Transverse colon (tissue), 4 donors: Measurements from ENCODE around the gene OR2V1. TPM values are rescaled to one million over a fixed set of nuclear protein-coding genes. Genes with fewer than 3 reads are reported as not detected.

Experiments used
- DNase-seq: peaks from one replicate; pipeline ENCODE4 v3.0.0-alpha.2; 2019
- H3K27ac ChIP-seq, 4 donors: fragments of 200-600 bp; sonication (generic); 2 replicates each; pipeline ENCODE4 v1.5.1; 2016 to 2018; ENCODE audit warnings: inconsistent platforms in 4 of 4
- H3K27me3 ChIP-seq: fragments of 200-600 bp; sonication (generic); 2 replicates; pipeline ENCODE4 v1.5.1; 2017; ENCODE audit warnings: inconsistent platforms
- H3K36me3 ChIP-seq, 4 donors: fragments of 200-600 bp; sonication (generic); 2 replicates each; pipeline ENCODE4 v1.5.1; 2017 to 2019; ENCODE audit warnings: inconsistent platforms in 4 of 4
- H3K4me1 ChIP-seq, 4 donors: fragments of 200-600 bp; sonication (generic); 2 replicates each; pipeline ENCODE4 v1.5.1; 2017 to 2020; ENCODE audit warnings: inconsistent platforms in 4 of 4
- H3K4me3 ChIP-seq, 4 donors: fragments of 200-600 bp; sonication (generic); 1 replicate in 1 of 4; 2 replicates in 3 of 4; pipeline versions ENCODE4 v1.5.1 to v1.6.1; 2017 to 2019; ENCODE audit warnings: inconsistent platforms in 4 of 4
- H3K9me3 ChIP-seq, 2 donors: fragments of 200-600 bp; sonication (generic); 2 replicates each; pipeline ENCODE4 v1.5.1; 2017 to 2019; ENCODE audit warnings: inconsistent platforms in 2 of 2
- CTCF ChIP-seq, 5 experiments: fragments of 200-600 bp in 3 of 5; fragments of 450-650 bp in 2 of 5; sonication (generic) in 3 of 5; IDR thresholded peaks; 1 replicate in 2 of 5; 2 replicates in 3 of 5; pipeline ENCODE4 v1.5.1; 2016 to 2017; ENCODE audit warnings: antibody characterized with exemption in 5 of 5, inconsistent platforms in 3 of 5, mild to moderate bottlenecking in 2 of 5, moderate library complexity in 1 of 5
- EP300 ChIP-seq: sonication (generic); formaldehyde crosslinking; IDR thresholded peaks from one replicate; pipeline ENCODE4 v1.6.1; 2017; ENCODE audit warnings: antibody characterized with exemption, low read depth
- POLR2A ChIP-seq: fragments of 450-650 bp; IDR thresholded peaks from one replicate; pipeline ENCODE4 v1.6.1; 2016; ENCODE audit warnings: antibody characterized with exemption, mild to moderate bottlenecking, moderate library complexity
- POLR2AphosphoS5 ChIP-seq, 3 donors: sonication (generic); formaldehyde crosslinking; IDR thresholded peaks; one replicate each; pipeline ENCODE4 v1.6.1; 2016; ENCODE audit warnings: antibody characterized with exemption in 3 of 3
- WGBS, 2 donors: methylation state at CpG; one replicate each; pipeline ENCODE4 v1.1.5; 2018; ENCODE audit warnings: low coverage in 1 of 2; 5-methylcytosine and 5-hydroxymethylcytosine counted together
- in situ Hi-C, 4 donors: fragments of 200-750 bp; cut with MboI; loops; one replicate each; pipeline versions ENCODE4 v1.15.0 to v1.15.1; 2017; ENCODE audit warnings: low sequenced_read_pairs in 3 of 4, low pct_ligation_motif_present in 1 of 4, low pct_unique_long_range_greater_than_20kb in 1 of 4
- intact Hi-C: fragments of 100-400 bp; cut with DNase I; formaldehyde crosslinking; loops from one replicate; pipeline ENCODE4 v1.15.1; 2023; ENCODE audit warnings: low total_unique reads
- total RNA-seq, 4 donors: library from RNA; depleted of rRNA; stranded (reverse); fragments of >200 nt; gene quantifications; one replicate each; pipeline ENCODE4 v1.1.0, GENCODE V29; 2016

The OR2V1 gene
- total RNA-seq, 4 donors from 2014 or later = not detected

- peaks cover 95% of the 10 kb centered on the region for H3K27me3 ChIP-seq
Observed at GRCh38 chr5:181112476-181112875, 18.5 kb downstream of the OR2V1 start.

GRCh38 chr5:181111010-181111409 lies 20.0 kb downstream of the OR2V1 start:
- 85% methylated on average over 5 of the region's 5 CpGs; no CpG with 5 or more reads in 1 of the 2 donors for WGBS, 2 donors
- peaks cover 95% of the 10 kb centered on the region for H3K27me3 ChIP-seq
- TF ChIP-seq EP300 (no peak), POLR2AphosphoS5 (IDR thresholded peaks at IDR 0.05) (no peak), POLR2A (no peak), CTCF (IDR thresholded peaks at IDR 0.05) (no peak)
- no peak overlapping the region for H3K27ac ChIP-seq
- intact Hi-C loops = no loop called here
- H3K4me1 ChIP-seq = peaks cover 0 to 9% (median 3%) of the 10 kb centered on the region in 4 donors
- H3K4me3 ChIP-seq = no peak overlapping the region
- DNase-seq = no peak
- no peaks in the 10 kb centered on the region for H3K9me3 ChIP-seq
- in situ Hi-C loops = no loop called here
- H3K36me3 ChIP-seq = no peaks in the 10 kb centered on the region

More at GRCh38 chr5:181112476-181112875, 18.5 kb downstream of the OR2V1 start:
- DNase-seq = no peak
- WGBS, 2 donors = 66 to 91% methylated on average over 1 to 5 of the region's 5 CpGs
- Histone ChIP-seq H3K4me1 (peaks cover 0 to 9% (median 3%) of the 10 kb centered on the region in 4 donors), H3K36me3 (no peaks in the 10 kb centered on the region), H3K9me3 (no peaks in the 10 kb centered on the region), H3K27ac (no peak overlapping the region), H3K4me3 (no peak overlapping the region)
- intact Hi-C loops (no loop called here), in situ Hi-C loops (no loop called here)
- no peak for TF ChIP-seq POLR2A
- TF ChIP-seq POLR2AphosphoS5 (IDR thresholded peaks at IDR 0.05) = no peak
- no peak for TF ChIP-seq CTCF (IDR thresholded peaks at IDR 0.05)
- TF ChIP-seq EP300 = no peak

- no peak for TF ChIP-seq POLR2A
- TF ChIP-seq CTCF (IDR thresholded peaks at IDR 0.05) = no peak
- no peak for TF ChIP-seq EP300
- no peak for TF ChIP-seq POLR2AphosphoS5 (IDR thresholded peaks at IDR 0.05)
- WGBS, 2 donors = 61 to 79% methylated on average over 4 to 9 of the region's 11 CpGs
- H3K4me1 ChIP-seq = peaks cover 0 to 1% (median 0%) of the 10 kb centered on the region in 4 donors
- no peak overlapping the region for H3K4me3 ChIP-seq
- H3K9me3 ChIP-seq = no peaks in the 10 kb centered on the region
- H3K27ac ChIP-seq = no peak overlapping the region
- peaks cover 94% of the 10 kb centered on the region for H3K27me3 ChIP-seq
- intact Hi-C loops (no loop called here), in situ Hi-C loops (no loop called here)
- DNase-seq = no peak
- H3K36me3 ChIP-seq = no peaks in the 10 kb centered on the region
Observed at GRCh38 chr5:181109489-181110013, 21.4 kb downstream of the OR2V1 start.

GRCh38 chr5:181108578-181109165 lies 22.3 kb downstream of the OR2V1 start:
- no peaks in the 10 kb centered on the region for H3K36me3 ChIP-seq
- H3K27me3 ChIP-seq = peaks cover 91% of the 10 kb centered on the region
- no peaks in the 10 kb centered on the region for H3K9me3 ChIP-seq
- in situ Hi-C loops (no loop called here), intact Hi-C loops (no loop called here)
- no peak overlapping the region for H3K4me3 ChIP-seq
- TF ChIP-seq EP300 = no peak
- H3K27ac ChIP-seq = no peak overlapping the region
- DNase-seq = no peak
- no peaks in the 10 kb centered on the region for H3K4me1 ChIP-seq
- 54% methylated on average over 12 of the region's 14 CpGs; no CpG with 5 or more reads in 1 of the 2 donors for WGBS, 2 donors
